HEK293T (cell line): ENCODE results near the gene RPN1.

ENCODE experiments used
- BHLHE40 ChIP-seq: fragments of 450-650 bp; IDR thresholded peaks from 2 replicates; pipeline ENCODE4 v1.6.1; 2016; ENCODE audit warnings: mild to moderate bottlenecking, moderate library complexity, borderline replicate concordance
- L3MBTL2 ChIP-seq: fragments of 450-650 bp; conservative IDR thresholded peaks from 2 replicates; pipeline ENCODE4 v1.6.1; 2016; ENCODE audit warnings: mild to moderate bottlenecking
- LEF1 ChIP-seq: fragments of 450-650 bp; IDR thresholded peaks from 2 replicates; pipeline ENCODE4 v1.6.1; 2017; ENCODE audit warnings: mild to moderate bottlenecking, borderline replicate concordance
- SP1 ChIP-seq: fragments of 450-650 bp; IDR thresholded peaks from 2 replicates; pipeline ENCODE4 v1.6.1; 2017
- SUZ12 ChIP-seq: fragments of 450-650 bp; IDR thresholded peaks from 2 replicates; pipeline ENCODE4 v1.6.1; 2016; ENCODE audit warnings: mild to moderate bottlenecking
- TARDBP ChIP-seq: fragments of 450-650 bp; IDR thresholded peaks from 2 replicates; pipeline ENCODE4 v1.6.1; 2016
- ZNF384 ChIP-seq: fragments of 450-650 bp; IDR thresholded peaks from 2 replicates; pipeline ENCODE4 v1.6.1; 2016

DNA sequence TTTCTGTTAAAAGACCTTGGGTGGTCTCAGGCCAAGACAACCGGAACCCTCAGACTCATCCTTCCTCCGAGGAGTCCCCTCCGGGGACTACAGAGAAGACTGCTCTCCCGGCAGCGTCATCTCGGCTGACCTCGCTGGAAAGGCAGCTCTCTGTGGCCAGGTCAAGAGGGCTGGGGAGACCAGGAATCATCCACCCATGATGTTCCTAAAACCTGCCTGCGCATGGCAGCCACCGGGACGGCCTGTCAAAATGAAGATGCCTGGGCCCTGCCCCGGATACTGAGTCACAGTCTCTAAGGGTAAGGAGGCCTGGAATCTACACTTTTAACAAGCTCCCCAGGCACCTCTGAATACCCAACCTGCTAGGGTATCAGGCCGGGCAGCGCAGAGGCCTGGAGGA is 78.6 kb downstream of the RPN1 start:
- TF ChIP-seq SUZ12 (no peak), TARDBP (no peak), BHLHE40 (no peak), LEF1 (no peak), L3MBTL2 (no peak), ZNF384 (no peak), SP1 (no peak)
